RWPE1 (cell line): ENCODE data around the gene AATK.
"Not testable (repeated sequence)": the region's sequence is repeated elsewhere in the genome, so short reads cannot be mapped to it uniquely, and the experiment has no call there.

Source experiments
- CTCF ChIA-PET: fragments of 350-600 bp; sonication (Branson Sonifier 250); formaldehyde crosslinking; extraction: SDS; loops from one replicate; lab custom pipeline; 2021; lab: Yijun Ruan, JAX
- POLR2A ChIA-PET: fragments of 400-600 bp; formaldehyde crosslinking; extraction: SDS; loops from one replicate; lab custom pipeline; 2020; ENCODE audit warnings: antibody characterized with exemption; ENCODE audit not compliant: low non-redundant PET; lab: Yijun Ruan, JAX
- DNase-seq: peaks from one replicate; pipeline ENCODE4 v3.0.0; 2012; ENCODE audit warnings: low spot score
- H3K27ac ChIP-seq: fragments of 450-650 bp; 2 replicates; pipeline ENCODE4 v1.5.1; 2017
- CTCF ChIP-seq: fragments of 450-650 bp; conservative IDR thresholded peaks from 2 replicates; pipeline ENCODE4 v1.5.1; 2017; ENCODE audit warnings: low read depth, mild to moderate bottlenecking

AATK gene

GRCh38 chr17:81150377-81151077 lies 15.5 kb downstream of the AATK start:
- CTCF ChIA-PET = interaction anchor here (0.6 kb wide), 1 partner anchor 57 kb away, joined by 3 read pairs; no protein-coding TSS in a partner anchor
- H3K27ac ChIP-seq = no peak overlapping the region
- no peak for DNase-seq
- no peak for TF ChIP-seq CTCF
- POLR2A ChIA-PET = interaction anchor here (0.7 kb wide), 1 partner anchor 80 kb away, joined by 14 read pairs; no protein-coding TSS in a partner anchor

GRCh38 chr17:81148986-81149533 lies 17.0 kb downstream of the AATK start:
- TF ChIP-seq CTCF = no peak
- POLR2A ChIA-PET = no interaction called here
- CTCF ChIA-PET = interaction anchor here (0.8 kb wide), 1 partner anchor 52 kb away, joined by 4 read pairs; no protein-coding TSS in a partner anchor
- no peak overlapping the region for H3K27ac ChIP-seq
- no peak for DNase-seq

- CTCF ChIA-PET = no interaction called here
- H3K27ac ChIP-seq = no peak overlapping the region
- POLR2A ChIA-PET = no interaction called here
- no peak for TF ChIP-seq CTCF
- no peak for DNase-seq
These were observed 17.4 kb downstream of the AATK start for GRCh38 chr17:81148571-81148970.

GRCh38 chr17:81147701-81148100 lies 18.3 kb downstream of the AATK start:
- TF ChIP-seq CTCF = no peak
- no peak overlapping the region for H3K27ac ChIP-seq
- no peak for DNase-seq
- ChIA-PET CTCF (interaction anchor here (0.6 to 1.0 kb wide), 2 partner anchors 19 to 159 kb away, joined by 3 read pairs; no protein-coding TSS in a partner anchor), POLR2A (no interaction called here)

GRCh38 chr17:81146208-81146607 lies 19.8 kb downstream of the AATK start:
- H3K27ac ChIP-seq, DNase-seq: not testable (repeated sequence)
- POLR2A ChIA-PET = interaction anchor here (0.6 kb wide), 1 partner anchor 20 kb away, joined by 3 read pairs; the partner anchor contains the start of gene AATK
- CTCF ChIA-PET = interaction anchor here (0.6 to 0.8 kb wide), 2 partner anchors 107 to 338 kb away, joined by 3 to 7 read pairs; no protein-coding TSS in a partner anchor

GRCh38 chr17:81144423-81144781 lies 21.6 kb downstream of the AATK start:
- TF ChIP-seq CTCF = no peak
- ChIA-PET CTCF (interaction anchor here (1.0 kb wide), 1 partner anchor 56 kb away, joined by 3 read pairs; no protein-coding TSS in a partner anchor), POLR2A (no interaction called here)
- H3K27ac ChIP-seq = no peak overlapping the region
- DNase-seq = no peak
